GM12892 (cell line): Measurements from ENCODE around the gene DGLUCY.
"Not testable (repeated sequence)": the region's sequence is repeated elsewhere in the genome, so short reads cannot be mapped to it uniquely, and the experiment has no call there.

ENCODE experiments used
- POLR2A ChIP-seq: IDR thresholded peaks from 2 replicates; pipeline ENCODE4 v1.6.1; 2011; ENCODE audit warnings: low read depth, low read length, control low read depth
- POLR2AphosphoS5 ChIP-seq: IDR thresholded peaks from 2 replicates; pipeline ENCODE4 v1.6.1; 2011; ENCODE audit warnings: low read depth, low read length, control low read depth

- TF ChIP-seq POLR2A, POLR2AphosphoS5: not testable (repeated sequence)
Measured at GRCh38 chr14:91226360-91226759, 112.5 kb downstream of the DGLUCY start.
